ENCODE measurements around the gene MAPK4.

Gene MAPK4

GRCh38 chr18:50590593-50590992 is 30.7 kb downstream of the MAPK4 start:
- ChIA-PET POLR2A (no interaction called here), CTCF (interaction anchor here (0.6 kb wide), 1 partner anchor 161 kb away, joined by 3 read pairs; no protein-coding TSS in a partner anchor)
- no peak for TF ChIP-seq ZNF624 (tag by site-specific recombination; IDR thresholded peaks at IDR 0.05)

DNA sequence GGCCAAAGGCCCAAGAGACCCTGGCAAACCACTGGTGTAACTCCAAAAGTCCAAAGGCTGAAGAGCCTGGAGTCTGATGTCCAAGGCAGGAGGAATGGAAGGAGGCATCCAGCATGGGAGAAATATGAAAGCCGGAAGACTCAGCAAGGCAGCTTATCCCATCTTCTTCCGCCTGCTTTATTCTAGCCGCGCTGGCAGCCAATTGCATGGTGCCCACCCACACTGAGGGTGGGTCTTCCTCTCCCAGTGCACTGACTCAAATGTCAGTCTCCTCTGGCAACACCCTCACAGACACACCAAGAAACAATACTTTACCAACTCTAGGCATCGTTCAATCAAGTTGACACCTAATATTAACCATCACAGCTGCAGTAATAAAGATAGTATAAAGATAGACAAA is 34.1 kb downstream of the MAPK4 start:
- no peaks in the 10 kb centered on the region for H3K36me3 ChIP-seq (ENCODE audit: control insufficient read depth in 2 of 2, insufficient read depth in 1 of 2, low read length in 2 of 2)
- H3K4me3 ChIP-seq (ENCODE audit: low read depth, low read length), result no peak overlapping the region
- TF ChIP-seq KLF8 (tag by site-specific recombination; IDR thresholded peaks at IDR 0.05) (no peak), ZNF341 (tag by site-specific recombination; IDR thresholded peaks at IDR 0.05; ENCODE audit: low read depth) (no peak), RBAK (tag by site-specific recombination; IDR thresholded peaks at IDR 0.05) (no peak), ZNF621 (tag by site-specific recombination; IDR thresholded peaks at IDR 0.05) (no peak), ZNF416 (tag by site-specific recombination; IDR thresholded peaks at IDR 0.05) (no peak), ZNF138 (tag by site-specific recombination; IDR thresholded peaks at IDR 0.05; ENCODE audit: borderline replicate concordance) (no peak), ZIC2 (tag by site-specific recombination; IDR thresholded peaks at IDR 0.05) (no peak)
- H3K4me1 ChIP-seq (ENCODE audit: control insufficient read depth, insufficient read depth, low read length), result no peaks in the 10 kb centered on the region
- no peak overlapping the region for H3K27ac ChIP-seq (ENCODE audit: extremely low read depth, low read depth, low read length)
- CTCF ChIA-PET, result no interaction called here
- POLR2A ChIA-PET, result no interaction called here
- no peaks in the 10 kb centered on the region; the same call in 1 of the 2 replicates for H3K9me3 ChIP-seq (ENCODE audit: control insufficient read depth, insufficient read depth, low read depth, low read length)

More at GRCh38 chr18:50590593-50590992, 30.7 kb downstream of the MAPK4 start:
- no peak overlapping the region for H3K4me3 ChIP-seq (ENCODE audit: low read depth, low read length)
- no peak overlapping the region for H3K27ac ChIP-seq (ENCODE audit: extremely low read depth, low read depth, low read length)
- no peaks in the 10 kb centered on the region for H3K36me3 ChIP-seq (ENCODE audit: control insufficient read depth in 2 of 2, insufficient read depth in 1 of 2, low read length in 2 of 2)
- H3K4me1 ChIP-seq (ENCODE audit: control insufficient read depth, insufficient read depth, low read length), result no peaks in the 10 kb centered on the region
- peaks cover 2% of the 10 kb centered on the region; the same call in 1 of the 2 replicates for H3K9me3 ChIP-seq (ENCODE audit: control insufficient read depth, insufficient read depth, low read depth, low read length)

DNA sequence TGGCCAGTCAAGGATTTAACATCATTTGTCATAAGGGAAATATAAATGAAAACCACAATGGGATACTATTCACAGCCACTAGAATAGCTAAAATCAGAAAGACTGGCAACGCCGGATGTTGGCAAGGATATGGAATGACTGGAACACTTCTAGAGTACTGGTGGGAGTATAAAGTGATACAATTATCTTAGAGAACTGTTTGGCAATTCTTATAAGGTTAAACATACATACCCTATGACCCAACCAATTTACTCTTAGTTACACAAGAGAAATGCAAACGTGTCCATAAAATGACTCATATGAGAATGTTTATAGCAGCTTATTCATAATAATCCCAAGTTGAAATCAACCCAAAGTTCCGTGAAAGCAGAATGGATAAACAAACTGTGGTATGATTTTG is 35.1 kb downstream of the MAPK4 start:
- POLR2A ChIA-PET, result no interaction called here
- CTCF ChIA-PET, result interaction anchor here (0.7 kb wide), 1 partner anchor 868 kb away, joined by 3 read pairs; no protein-coding TSS in a partner anchor
- no peak for TF ChIP-seq ZBTB21 (tag by site-specific recombination; IDR thresholded peaks at IDR 0.05)

DNA sequence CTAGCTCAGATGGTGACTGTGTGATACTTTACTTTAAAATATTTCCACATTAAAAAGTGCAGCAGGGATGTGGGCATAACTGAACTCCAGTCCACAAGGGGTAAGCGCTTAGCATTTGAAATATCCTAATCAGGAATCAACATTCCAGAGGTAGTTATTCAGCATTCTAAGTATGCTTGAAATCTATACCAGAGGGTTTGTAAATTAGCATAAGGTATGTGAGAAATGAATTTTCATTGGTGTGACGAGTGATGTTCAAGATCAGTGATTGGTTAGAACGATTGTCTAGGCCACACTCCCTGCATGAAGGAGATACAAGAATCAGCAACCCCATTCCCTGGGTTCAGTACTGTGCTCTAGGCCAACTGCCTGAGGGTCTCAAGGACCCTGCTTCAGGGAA is 42.6 kb downstream of the MAPK4 start:
- no peaks in the 10 kb centered on the region for H3K4me1 ChIP-seq (ENCODE audit: control insufficient read depth, insufficient read depth, low read length)
- H3K4me3 ChIP-seq (ENCODE audit: low read depth, low read length), result no peak overlapping the region
- ChIA-PET CTCF (interaction anchor here (1.0 to 2.0 kb wide), 3 partner anchors 9 to 16 kb away, joined by 3 to 8 read pairs (median 4); no protein-coding TSS in a partner anchor), POLR2A (no interaction called here)
- no peaks in the 10 kb centered on the region for H3K9me3 ChIP-seq (ENCODE audit: control insufficient read depth, insufficient read depth, low read depth, low read length)
- no peak overlapping the region for H3K27ac ChIP-seq (ENCODE audit: extremely low read depth, low read depth, low read length)
- TF ChIP-seq ATF2 (tag by site-specific recombination; IDR thresholded peaks at IDR 0.05; ENCODE audit: low read depth), result no peak
- TF ChIP-seq SCRT1 (tag by site-specific recombination; IDR thresholded peaks at IDR 0.05; ENCODE audit: borderline replicate concordance), result no peak
- no peak for TF ChIP-seq SP3 (tag by site-specific recombination; IDR thresholded peaks at IDR 0.05)
- no peak for TF ChIP-seq ZNF174 (tag by site-specific recombination; IDR thresholded peaks at IDR 0.05)
- no peak for TF ChIP-seq ZFP41 (tag by site-specific recombination; IDR thresholded peaks at IDR 0.05; ENCODE audit: borderline replicate concordance)
- TF ChIP-seq ZNF529 (tag by site-specific recombination; IDR thresholded peaks at IDR 0.05; ENCODE audit: insufficient replicate concordance), result no peak
- TF ChIP-seq ZNF660 (tag by site-specific recombination; IDR thresholded peaks at IDR 0.05), result no peak
- TF ChIP-seq PBX3 (CRISPR knock-in tag; IDR thresholded peaks at IDR 0.05), result no peak
- TF ChIP-seq ZNF239 (tag by site-specific recombination; IDR thresholded peaks at IDR 0.05), result no peak
- no peak for TF ChIP-seq ZNF510 (tag by site-specific recombination; IDR thresholded peaks at IDR 0.05; ENCODE audit: insufficient replicate concordance)
- no peaks in the 10 kb centered on the region for H3K36me3 ChIP-seq (ENCODE audit: control insufficient read depth in 2 of 2, insufficient read depth in 1 of 2, low read length in 2 of 2)

More for the DNA sequence above, 35.1 kb downstream of the MAPK4 start:
- no peak overlapping the region for H3K4me3 ChIP-seq (ENCODE audit: low read depth, low read length)
- no peaks in the 10 kb centered on the region for H3K4me1 ChIP-seq (ENCODE audit: control insufficient read depth, insufficient read depth, low read length)
- H3K36me3 ChIP-seq (ENCODE audit: control insufficient read depth in 2 of 2, insufficient read depth in 1 of 2, low read length in 2 of 2), result no peaks in the 10 kb centered on the region
- no peaks in the 10 kb centered on the region; the same call in 1 of the 2 replicates for H3K9me3 ChIP-seq (ENCODE audit: control insufficient read depth, insufficient read depth, low read depth, low read length)
- no peak overlapping the region for H3K27ac ChIP-seq (ENCODE audit: extremely low read depth, low read depth, low read length)

Data from HEK293 (cell line).